LHCN-M2 (cell line): ENCODE results near the gene TMEM86A. TPM values are rescaled to one million over a fixed set of nuclear protein-coding genes. Genes with fewer than 3 reads are reported as not detected.

Source experiments
- DNase-seq: peaks from one replicate; pipeline ENCODE4 v3.0.0-alpha.2; 2012; ENCODE audit warnings: low read depth
- total RNA-seq: library from RNA; depleted of rRNA; stranded (reverse); fragments of >200 nt; gene quantifications from 2 replicates; pipeline ENCODE4 v1.2.3, GENCODE V29; 2014

TMEM86A gene
- total RNA-seq, 1 experiment from 2014 or later: 2.1 TPM

DNA sequence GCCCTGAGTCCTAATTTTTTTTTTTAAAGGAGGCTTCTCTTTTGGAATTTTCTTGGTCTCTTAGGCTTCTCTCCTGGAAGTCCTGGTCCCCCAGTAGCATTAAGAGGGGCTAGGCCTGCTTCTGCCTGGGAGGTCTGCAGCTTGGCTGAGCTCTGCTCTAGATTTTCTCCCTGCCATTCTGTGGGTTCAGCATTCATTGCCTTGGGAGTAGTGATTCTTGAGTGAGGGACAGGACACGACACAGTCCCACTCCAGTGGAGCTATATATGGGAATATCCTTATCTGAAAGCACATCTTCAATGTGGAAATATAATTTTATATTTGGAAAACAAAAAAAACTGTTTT is 23.7 kb downstream of the TMEM86A start:
- no peak for DNase-seq

DNA sequence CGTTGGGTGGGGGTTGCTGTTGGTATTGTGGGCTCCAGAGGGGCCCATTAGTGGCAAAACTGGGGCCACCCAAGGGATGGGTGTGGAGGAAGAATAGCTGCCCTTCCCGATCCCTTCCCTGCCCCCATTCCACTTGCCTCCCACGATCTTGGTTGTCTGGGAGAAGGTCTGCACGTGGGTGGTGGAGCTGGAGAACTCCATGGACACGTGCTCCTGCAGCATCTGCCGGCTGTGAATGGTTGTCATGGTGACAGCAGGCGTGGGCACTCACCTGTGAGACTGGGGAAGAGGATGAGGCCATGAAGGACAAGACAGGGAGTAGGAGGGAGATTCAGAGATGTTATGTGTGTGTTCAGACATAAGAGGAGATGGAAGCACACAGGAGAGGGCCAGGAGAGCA is 25.4 kb downstream of the TMEM86A start:
- no peak for DNase-seq

- DNase-seq: peak; percentile 29
Observed at GRCh38 chr11:18726040-18726439, 27.5 kb downstream of the TMEM86A start, which contains the start of gene IGSF22. TSS of gene IGSF22 (minus strand) at chr11:18726188. CDS start at chr11:18724236, 1,952 bp downstream.

DNA sequence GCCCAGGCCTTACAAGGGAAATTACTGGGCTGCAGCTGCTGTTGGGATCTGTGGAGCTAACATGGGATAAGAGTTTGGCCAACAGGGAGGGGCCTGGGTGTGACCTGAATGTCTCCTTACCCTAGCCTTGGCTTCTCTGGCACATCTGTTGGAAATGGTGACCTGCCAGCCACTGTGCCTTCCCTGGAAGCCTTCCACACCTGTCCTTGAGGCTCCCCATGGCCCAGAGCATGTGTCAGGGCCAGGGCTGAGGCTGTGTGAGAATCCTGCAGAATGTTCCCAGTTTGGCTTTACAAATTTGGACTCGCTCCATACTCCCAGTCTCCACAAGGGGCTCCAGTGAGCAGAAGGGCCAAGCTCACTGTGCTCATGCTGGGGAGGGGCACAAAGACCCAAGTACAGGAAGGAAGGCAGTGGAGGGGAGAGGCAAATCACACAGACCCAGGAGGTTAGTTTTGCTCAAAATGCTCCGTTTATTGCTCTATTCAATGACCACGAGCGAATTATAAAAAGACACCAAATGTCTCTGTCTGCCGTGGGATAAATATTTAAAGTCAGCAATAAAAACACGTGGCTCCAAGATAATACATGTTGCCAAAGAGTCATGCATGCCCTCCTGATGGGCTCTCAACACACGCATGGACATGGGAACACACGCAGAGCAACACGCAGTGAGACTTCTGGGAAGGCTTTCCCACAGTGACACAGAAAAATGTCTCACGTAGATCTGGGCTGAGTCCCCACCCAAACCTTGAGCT is 29.1 kb downstream of the TMEM86A start:
- peak; percentile 37 for DNase-seq

GRCh38 chr11:18728658-18729057 is 30.1 kb downstream of the TMEM86A start:
- DNase-seq: no peak

GRCh38 chr11:18729426-18729825 is 30.8 kb downstream of the TMEM86A start:
- no peak for DNase-seq

GRCh38 chr11:18730020-18730419 is 31.4 kb downstream of the TMEM86A start:
- DNase-seq: no peak

GRCh38 chr11:18731441-18731840 is 32.9 kb downstream of the TMEM86A start:
- no peak for DNase-seq

DNA sequence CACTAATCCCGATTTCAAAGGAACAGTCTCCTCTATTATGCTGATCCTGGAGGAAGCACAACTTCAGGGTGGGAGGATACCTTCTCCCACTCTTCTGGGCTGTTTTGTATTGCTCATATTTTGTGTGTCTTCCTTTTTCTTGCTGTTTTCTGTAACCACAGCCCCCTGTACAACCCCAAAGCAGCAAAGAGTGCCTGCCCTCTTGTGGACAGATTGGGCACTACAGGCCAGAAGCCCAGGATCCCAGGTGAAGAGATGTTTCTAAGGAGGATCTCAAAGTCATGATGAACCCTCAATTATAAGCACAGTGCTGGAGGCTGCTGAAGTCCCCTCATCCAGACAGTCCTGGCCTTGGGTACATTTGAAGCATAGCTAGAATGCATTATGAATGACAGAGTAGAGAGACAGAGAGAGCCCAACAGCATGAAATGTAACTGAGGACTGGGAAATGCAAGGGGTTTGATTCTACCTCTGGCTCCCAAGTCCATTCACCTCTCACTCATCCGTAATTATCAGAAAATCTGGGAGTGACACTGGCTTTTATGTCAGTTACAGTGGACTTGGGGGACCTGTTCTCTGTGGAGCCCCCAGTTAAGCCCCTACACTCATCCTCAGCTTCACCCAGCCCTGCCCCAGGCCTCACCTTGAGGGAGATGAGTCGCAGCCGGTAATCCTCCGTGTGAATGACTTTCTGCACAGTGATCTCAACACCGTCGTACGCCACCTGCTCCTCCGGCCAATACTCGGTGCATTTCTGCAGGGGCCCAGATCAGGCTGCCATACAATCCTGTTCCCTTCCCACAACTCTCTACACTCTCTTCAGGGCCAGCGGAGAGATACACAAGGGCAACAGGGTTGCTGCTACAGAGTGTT is 33.6 kb downstream of the TMEM86A start:
- DNase-seq: peak; percentile 30

DNA sequence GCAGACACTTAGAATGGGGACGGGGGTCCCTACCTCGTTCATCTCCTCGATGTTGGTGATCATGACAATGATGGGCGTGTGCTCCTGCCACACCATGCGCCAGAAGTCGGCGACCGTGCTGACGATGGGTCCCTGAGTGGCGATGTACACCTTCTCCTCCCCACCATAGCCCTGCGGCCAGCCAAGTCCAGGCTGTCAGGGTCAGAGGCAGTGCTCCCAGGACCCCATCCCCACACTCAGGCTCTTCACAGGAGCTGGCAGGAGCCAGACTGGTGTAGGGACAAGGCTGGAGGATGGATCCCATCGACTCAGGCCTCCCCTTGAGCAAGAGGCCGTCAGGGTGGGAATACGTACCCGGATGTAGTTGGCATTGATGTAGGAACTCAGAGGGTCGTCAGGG is 34.6 kb downstream of the TMEM86A start:
- DNase-seq: no peak

GRCh38 chr11:18736590-18737148 is 38.1 kb downstream of the TMEM86A start:
- DNase-seq: no peak

DNA sequence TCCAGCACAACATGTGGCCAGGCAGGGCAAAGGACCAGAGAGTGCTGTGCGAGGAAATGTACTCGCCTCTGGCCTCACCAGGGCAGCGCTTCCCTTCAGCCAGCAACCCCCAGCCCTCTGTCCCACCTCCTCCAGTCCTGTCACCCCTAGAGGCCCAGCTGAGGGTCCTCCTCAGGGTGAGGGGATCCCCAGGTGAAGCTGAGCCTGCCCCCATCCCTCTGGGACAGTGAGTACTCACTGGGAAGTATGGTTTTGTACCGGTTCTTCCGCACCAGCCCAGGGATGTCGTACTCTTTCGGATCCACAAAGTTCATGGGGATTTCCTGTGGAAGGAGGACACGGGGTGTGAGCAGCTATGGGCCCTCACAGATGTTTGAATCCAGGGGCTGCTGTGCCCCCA is 39.1 kb downstream of the TMEM86A start:
- DNase-seq: no peak

DNA sequence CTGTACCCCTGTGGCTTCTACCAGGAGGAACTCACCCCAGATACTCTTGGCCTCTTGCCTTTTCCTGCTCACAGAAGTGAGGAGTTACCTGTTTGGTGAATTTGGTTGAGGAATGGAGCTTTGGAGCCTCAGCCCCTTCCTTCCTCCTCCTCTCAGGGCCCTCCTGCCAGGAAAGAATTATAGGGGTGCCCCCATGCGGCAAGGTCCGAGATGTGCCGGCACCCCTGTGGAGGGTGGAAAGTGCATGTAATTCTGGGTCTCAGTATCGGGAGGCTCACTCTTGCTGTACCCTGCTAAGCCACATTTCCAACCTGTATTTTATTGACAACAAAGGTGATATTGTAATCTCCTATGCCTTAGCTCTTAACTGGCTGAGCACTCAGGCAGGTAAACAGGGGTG is 41.1 kb downstream of the TMEM86A start:
- no peak for DNase-seq

- no peak for DNase-seq
Observed at GRCh38 chr11:18741783-18742182, 43.2 kb downstream of the TMEM86A start.

DNA sequence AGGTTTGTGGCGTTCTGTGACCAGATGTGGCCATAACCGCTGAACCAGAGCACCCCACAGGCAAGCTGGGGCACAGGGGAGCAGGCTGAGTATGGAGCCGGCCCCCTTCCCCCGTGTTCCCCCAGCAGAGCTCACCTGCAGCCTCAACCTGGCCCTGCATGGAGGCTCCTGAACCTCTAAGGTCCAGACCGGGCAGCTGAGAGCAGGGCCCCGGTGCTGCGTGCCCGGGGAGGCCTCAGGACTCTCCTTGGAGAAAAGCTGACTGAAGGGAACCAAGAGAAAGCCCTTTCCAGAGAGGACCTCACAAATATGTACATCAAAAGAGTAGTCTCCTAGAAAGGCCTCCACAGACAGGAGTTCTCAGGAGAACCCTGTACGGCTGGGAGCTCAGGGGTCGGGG is 44.8 kb downstream of the TMEM86A start:
- no peak for DNase-seq

DNA sequence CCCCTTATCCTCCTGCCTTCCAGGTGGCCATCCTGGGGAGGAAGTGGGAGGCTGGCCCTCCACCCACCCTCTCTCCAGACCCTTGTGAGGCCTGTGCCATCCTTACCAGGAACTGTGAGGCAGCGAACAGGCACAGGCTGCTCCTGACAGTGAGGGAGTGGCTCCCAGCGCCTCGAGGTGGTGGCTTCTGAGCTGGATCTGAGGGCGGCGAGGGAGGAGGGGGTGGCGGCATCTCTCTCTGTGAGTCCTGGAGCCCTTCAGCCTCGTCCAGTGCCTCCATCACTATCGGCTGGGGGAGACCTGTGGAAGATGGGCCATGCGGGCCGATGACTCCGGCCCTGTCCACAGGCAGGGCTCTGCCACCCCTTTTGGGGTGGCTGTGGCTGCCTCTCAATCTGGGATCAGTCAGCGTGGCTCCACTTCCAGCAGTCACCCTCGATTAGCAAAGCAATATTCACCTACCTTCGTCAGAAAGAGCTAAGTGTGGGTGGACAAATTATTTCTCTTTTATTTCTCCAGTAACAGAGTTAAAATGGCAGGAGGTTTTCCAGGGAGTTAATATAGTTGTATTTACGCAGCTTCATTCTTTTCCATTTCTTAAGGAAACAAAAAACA is 45.4 kb downstream of the TMEM86A start:
- DNase-seq: no peak

- no peak for DNase-seq
Observed at GRCh38 chr11:18745251-18745650, 46.7 kb downstream of the TMEM86A start.

GRCh38 chr11:18748766-18749365 is 50.3 kb downstream of the TMEM86A start:
- no peak for DNase-seq

- DNase-seq: peak; percentile 75
Observed at GRCh38 chr11:18749681-18750319, 51.2 kb downstream of the TMEM86A start.

DNA sequence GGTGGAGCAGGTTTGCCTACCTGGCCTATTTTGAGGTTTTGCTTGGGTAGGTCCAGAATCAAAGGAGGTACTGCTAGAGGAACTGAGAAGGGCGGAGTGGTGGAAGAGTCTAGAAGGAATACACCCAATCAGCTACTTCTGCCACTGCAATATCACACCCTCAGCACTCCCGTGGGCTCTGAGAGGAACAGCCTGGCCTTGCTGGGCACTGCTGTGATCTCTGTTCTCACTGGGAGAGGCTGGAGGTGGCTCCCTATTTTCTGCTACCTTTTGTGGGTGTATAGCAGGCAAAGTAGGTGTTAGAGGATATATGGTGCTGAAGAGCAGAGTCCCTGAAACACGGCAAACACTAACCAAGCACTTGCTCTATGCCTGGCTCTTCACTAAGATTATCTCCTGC is 52.4 kb downstream of the TMEM86A start:
- no peak for DNase-seq

DNA sequence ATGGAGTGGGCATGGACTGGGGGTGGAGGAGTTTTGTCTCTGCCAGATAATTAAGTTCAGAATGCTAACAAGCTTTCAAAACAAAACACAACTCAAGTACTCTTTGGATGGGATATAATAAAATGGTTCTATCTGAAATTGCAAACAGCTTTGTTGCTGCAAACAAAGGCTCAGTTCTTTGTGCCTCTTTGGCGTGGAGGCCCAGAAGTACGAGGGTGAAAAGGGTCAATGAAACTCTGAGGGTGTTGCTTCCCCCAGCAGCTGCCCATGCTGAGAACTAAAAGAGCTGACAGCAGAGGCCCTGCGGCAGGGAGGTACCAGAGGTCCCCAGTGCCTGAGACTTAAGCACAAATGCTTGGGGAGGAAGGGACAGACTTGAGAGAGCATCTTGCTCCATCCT is 53.9 kb downstream of the TMEM86A start:
- DNase-seq: no peak
